Hematopoietic multipotent progenitor cell treated with erythropoietin and hydrocortisone succinate and interleukin-3 and kit ligand, for 15 days (in vitro differentiated cells): ENCODE measurements around the gene STRADA.

Source experiments
- DNase-seq: peaks from one replicate; pipeline ENCODE4 v3.0.0-alpha.2; 2015; ENCODE audit warnings: low spot score

Gene STRADA

GRCh38 chr17:63741408-63742173 is at the start of gene STRADA:
STRADA (minus strand) TSS chr17:63741799; CDS start chr17:63728369, 13,430 bp downstream.
- peak; percentile 98 for DNase-seq

GRCh38 chr17:63790057-63790456 is 48.5 kb upstream of the STRADA start:
- no peak for DNase-seq

- DNase-seq, result no peak
These were observed 45.5 kb upstream of the STRADA start for GRCh38 chr17:63786971-63787711.

GRCh38 chr17:63786117-63786516 is 44.5 kb upstream of the STRADA start:
- no peak for DNase-seq

- no peak for DNase-seq
These were observed 44.0 kb upstream of the STRADA start for GRCh38 chr17:63785556-63785955.

GRCh38 chr17:63783522-63783921 is 41.9 kb upstream of the STRADA start:
- no peak for DNase-seq

- no peak for DNase-seq
These were observed 39.3 kb upstream of the STRADA start for GRCh38 chr17:63780928-63781327.

- DNase-seq, result no peak
These were observed 38.9 kb upstream of the STRADA start for GRCh38 chr17:63780507-63780906.

GRCh38 chr17:63775420-63775819 is 33.8 kb upstream of the STRADA start:
- DNase-seq, result no peak

- no peak for DNase-seq
These were observed 33.3 kb upstream of the STRADA start for GRCh38 chr17:63774969-63775265.

GRCh38 chr17:63774141-63774968 is 32.8 kb upstream of the STRADA start, which contains the start of gene DDX42:
DDX42 (plus strand) TSS chr17:63774170; CDS start chr17:63787050, 12,880 bp downstream.
- no peak for DNase-seq

- DNase-seq, result peak; percentile 97
These were observed 31.9 kb upstream of the STRADA start, which contains the start of gene CCDC47 for GRCh38 chr17:63773272-63774140. CCDC47 (minus strand) TSS chr17:63773597; CDS start chr17:63766175, 7,422 bp downstream.

GRCh38 chr17:63772801-63773271 is 31.2 kb upstream of the STRADA start:
- peak; percentile 59 for DNase-seq

- DNase-seq, result no peak
These were observed 26.8 kb upstream of the STRADA start for GRCh38 chr17:63768433-63768832.

- no peak for DNase-seq
These were observed 25.2 kb upstream of the STRADA start for GRCh38 chr17:63766754-63767153.

- DNase-seq, result no peak
These were observed 23.1 kb upstream of the STRADA start for GRCh38 chr17:63764716-63765115.

- DNase-seq, result no peak
These were observed 20.8 kb upstream of the STRADA start for GRCh38 chr17:63762161-63763078.

GRCh38 chr17:63760771-63761539 is 19.4 kb upstream of the STRADA start:
- no peak for DNase-seq

- DNase-seq, result no peak
These were observed 16.8 kb upstream of the STRADA start for GRCh38 chr17:63758428-63758827.
